Prostate gland (tissue), 2 donors: ENCODE data around the gene ATG2A. TPM values are rescaled to one million over a fixed set of nuclear protein-coding genes. Genes with fewer than 3 reads are reported as not detected.

Experiments
- DNase-seq: peaks from one replicate; pipeline ENCODE4 v3.0.0-alpha.2; 2019; ENCODE audit warnings: low spot score
- H3K27ac ChIP-seq, 2 donors: fragments of 200-600 bp; sonication (generic); 2 replicates each; pipeline ENCODE4 v1.5.1; 2017 to 2019
- H3K27me3 ChIP-seq: fragments of 200-600 bp; sonication (generic); replicated peaks from 2 replicates; pipeline ENCODE4 v1.5.1; 2019; ENCODE audit not compliant: insufficient read depth
- H3K36me3 ChIP-seq, 2 donors: fragments of 200-600 bp; sonication (generic); 1 replicate in 1 of 2; 2 replicates in 1 of 2; pipeline versions ENCODE4 v1.5.1 to v1.8.1; 2017 to 2019
- H3K4me1 ChIP-seq: fragments of 200-600 bp; sonication (generic); replicated peaks from 2 replicates; pipeline ENCODE4 v1.5.1; 2019
- H3K4me3 ChIP-seq, 2 donors: fragments of 200-600 bp; sonication (generic); 2 replicates each; pipeline ENCODE4 v1.5.1; 2017 to 2019
- H3K9me3 ChIP-seq: fragments of 200-600 bp; sonication (generic); 2 replicates; pipeline ENCODE4 v1.5.1; 2017
- CTCF ChIP-seq, 4 experiments: fragments of 200-600 bp in 2 of 4; fragments of 450-650 bp in 2 of 4; sonication (generic) in 2 of 4; IDR thresholded peaks; 1 replicate in 3 of 4; 2 replicates in 1 of 4; pipeline ENCODE4 v1.5.1; 2016 to 2019; ENCODE audit warnings: antibody characterized with exemption in 4 of 4, mild to moderate bottlenecking in 2 of 4, moderate library complexity in 2 of 4
- POLR2A ChIP-seq: fragments of 450-650 bp; IDR thresholded peaks from one replicate; pipeline ENCODE4 v1.6.1; 2016; ENCODE audit warnings: antibody characterized with exemption, mild to moderate bottlenecking
- POLR2AphosphoS5 ChIP-seq: sonication (generic); formaldehyde crosslinking; IDR thresholded peaks from one replicate; pipeline ENCODE4 v1.6.1; 2017; ENCODE audit warnings: antibody characterized with exemption
- WGBS: methylation state at CpG from one replicate; pipeline ENCODE4 v1.1.5; 2018; 5-methylcytosine and 5-hydroxymethylcytosine counted together
- intact Hi-C: fragments of 100-400 bp; cut with DNase I; formaldehyde crosslinking; loops from one replicate; pipeline ENCODE4 v1.14.2; 2022
- total RNA-seq, 2 donors: library from RNA; depleted of rRNA; stranded (reverse); fragments of >200 nt; gene quantifications; one replicate each; pipeline ENCODE4 v1.1.0, GENCODE V29; 2016

ATG2A gene
- total RNA-seq, 2 donors from 2014 or later = 38.4 to 66.1 TPM

- H3K36me3 ChIP-seq = no peaks in the 10 kb centered on the region
- H3K4me1 ChIP-seq = no peaks in the 10 kb centered on the region
- no peaks in the 10 kb centered on the region for H3K27me3 ChIP-seq
- no peaks in the 10 kb centered on the region for H3K9me3 ChIP-seq
- TF ChIP-seq POLR2A (no peak), CTCF (IDR thresholded peaks at IDR 0.05) (no peak), POLR2AphosphoS5 (no peak)
- H3K27ac ChIP-seq = no peak overlapping the region
- H3K4me3 ChIP-seq = no peak overlapping the region
- 66% methylated on average over 8 of the region's 8 CpGs for WGBS
- no peak for DNase-seq
- intact Hi-C loops = no loop called here
These were observed 28.6 kb downstream of the ATG2A start for GRCh38 chr11:64888406-64888728.

- Histone ChIP-seq H3K4me1 (no peaks in the 10 kb centered on the region), H3K27me3 (no peaks in the 10 kb centered on the region), H3K27ac (peak overlapping the region in 1 of 2 donors; percentile 13), H3K4me3 (peak overlapping the region in 1 of 2 donors; percentile 3), H3K9me3 (no peaks in the 10 kb centered on the region), H3K36me3 (no peaks in the 10 kb centered on the region)
- peak; percentile 64 for DNase-seq
- peak; percentile 91 to 96 (median 95) for TF ChIP-seq CTCF (IDR thresholded peaks at IDR 0.05)
- peak; percentile 55 for TF ChIP-seq POLR2AphosphoS5
- TF ChIP-seq POLR2A = no peak
- WGBS = 14% methylated on average over 34 of the region's 34 CpGs
- intact Hi-C loops = no loop called here
These were observed 29.1 kb downstream of the ATG2A start for GRCh38 chr11:64887757-64888405.

- H3K27ac ChIP-seq = peak overlapping the region in 1 of 2 donors; percentile 13
- intact Hi-C loops = no loop called here
- 80% methylated on average over 8 of the region's 8 CpGs for WGBS
These were observed 29.7 kb downstream of the ATG2A start for GRCh38 chr11:64887234-64887756.

GRCh38 chr11:64885367-64886286 lies 31.4 kb downstream of the ATG2A start:
- H3K27me3 ChIP-seq = no peaks in the 10 kb centered on the region
- H3K27ac ChIP-seq = no peak overlapping the region
- no peak overlapping the region for H3K4me3 ChIP-seq
- no peaks in the 10 kb centered on the region for H3K4me1 ChIP-seq
- TF ChIP-seq POLR2A = no peak
- TF ChIP-seq POLR2AphosphoS5 = no peak
- no peak for TF ChIP-seq CTCF (IDR thresholded peaks at IDR 0.05)
- H3K9me3 ChIP-seq = no peaks in the 10 kb centered on the region
- WGBS = 79% methylated on average over 15 of the region's 15 CpGs
- intact Hi-C loops = no loop called here
- no peaks in the 10 kb centered on the region for H3K36me3 ChIP-seq
- DNase-seq = no peak

More at GRCh38 chr11:64887234-64887756, 29.7 kb downstream of the ATG2A start:
- DNase-seq = no peak
- no peaks in the 10 kb centered on the region for H3K4me1 ChIP-seq
- TF ChIP-seq CTCF (IDR thresholded peaks at IDR 0.05) = no peak
- TF ChIP-seq POLR2A = no peak
- TF ChIP-seq POLR2AphosphoS5 = no peak
- no peaks in the 10 kb centered on the region for H3K9me3 ChIP-seq
- H3K4me3 ChIP-seq = no peak overlapping the region
- no peaks in the 10 kb centered on the region for H3K27me3 ChIP-seq
- no peaks in the 10 kb centered on the region for H3K36me3 ChIP-seq
